Muscle of back (tissue), 13 donors: Measurements from ENCODE around the gene HNRNPF. TPM values are rescaled to one million over a fixed set of nuclear protein-coding genes. Genes with fewer than 3 reads are reported as not detected.
"Not testable (repeated sequence)": the region's sequence is repeated elsewhere in the genome, so short reads cannot be mapped to it uniquely, and the experiment has no call there.

Experiments used
- DNase-seq, 3 donors: peaks; one replicate each; pipeline versions ENCODE4 v3.0.0 to v3.0.0-alpha.2; 2013
- long read RNA-seq, 9 donors: transcript quantifications; one replicate each; lab custom pipeline, GENCODE V29; 2026
- polyA plus RNA-seq, 10 donors: library from polyadenylated mRNA; unstranded; fragments of 120-200 nt; gene quantifications; one replicate each; pipeline ENCODE4 v1.2.1, GENCODE V29; 2013; ENCODE audit not compliant: insufficient read length in 10 of 10

The HNRNPF gene, protein sequence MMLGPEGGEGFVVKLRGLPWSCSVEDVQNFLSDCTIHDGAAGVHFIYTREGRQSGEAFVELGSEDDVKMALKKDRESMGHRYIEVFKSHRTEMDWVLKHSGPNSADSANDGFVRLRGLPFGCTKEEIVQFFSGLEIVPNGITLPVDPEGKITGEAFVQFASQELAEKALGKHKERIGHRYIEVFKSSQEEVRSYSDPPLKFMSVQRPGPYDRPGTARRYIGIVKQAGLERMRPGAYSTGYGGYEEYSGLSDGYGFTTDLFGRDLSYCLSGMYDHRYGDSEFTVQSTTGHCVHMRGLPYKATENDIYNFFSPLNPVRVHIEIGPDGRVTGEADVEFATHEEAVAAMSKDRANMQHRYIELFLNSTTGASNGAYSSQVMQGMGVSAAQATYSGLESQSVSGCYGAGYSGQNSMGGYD
- 100 to 1,000 TPM; 102 to 147 (median 110) TPM for polyA plus RNA-seq
- long read RNA-seq, donor 1, transcript HNRNPF-207 (4 exons, 2,676 nt): major isoform, 7 of 51 reads
- long read RNA-seq, donor 1, transcript HNRNPF-203 (4 exons, 2,617 nt): minor isoform, 5 of 51 reads
- long read RNA-seq, donor 1, partial matches to known transcripts: 0 of 51 reads
- long read RNA-seq, donor 1, other reads (novel, unspliced or antisense): 31 of 51 reads
- long read RNA-seq, donor 2, transcript HNRNPF-203 (4 exons, 2,617 nt): minor isoform, 6 of 49 reads
- long read RNA-seq, donor 2, transcript HNRNPF-204 (3 exons, 2,755 nt): major isoform, 9 of 49 reads
- long read RNA-seq, donor 2, partial matches to known transcripts: 0 of 49 reads
- long read RNA-seq, donor 2, other reads (novel, unspliced or antisense): 26 of 49 reads
- long read RNA-seq, donor 3: 0 reads
- long read RNA-seq, donor 4, transcript HNRNPF-204 (3 exons, 2,755 nt): major isoform, 5 of 43 reads
- long read RNA-seq, donor 4, partial matches to known transcripts: 0 of 43 reads
- long read RNA-seq, donor 4, other reads (novel, unspliced or antisense): 26 of 43 reads
- long read RNA-seq, donor 5, transcript HNRNPF-203 (4 exons, 2,617 nt): minor isoform, 11 of 72 reads
- long read RNA-seq, donor 5, transcript HNRNPF-207 (4 exons, 2,676 nt): minor isoform, 6 of 72 reads
- long read RNA-seq, donor 5, transcript HNRNPF-204 (3 exons, 2,755 nt): major isoform, 13 of 72 reads
- long read RNA-seq, donor 5, partial matches to known transcripts: 0 of 72 reads
- long read RNA-seq, donor 5, other reads (novel, unspliced or antisense): 40 of 72 reads
- long read RNA-seq, donor 6, transcript HNRNPF-204 (3 exons, 2,755 nt): major isoform, 11 of 66 reads
- long read RNA-seq, donor 6, transcript HNRNPF-203 (4 exons, 2,617 nt): minor isoform, 8 of 66 reads
- long read RNA-seq, donor 6, partial matches to known transcripts: 0 of 66 reads
- long read RNA-seq, donor 6, other reads (novel, unspliced or antisense): 40 of 66 reads
- long read RNA-seq, donor 7, transcript HNRNPF-201 (4 exons, 2,186 nt): minor isoform, 5 of 36 reads
- long read RNA-seq, donor 7, transcript HNRNPF-203 (4 exons, 2,617 nt): major isoform, 7 of 36 reads
- long read RNA-seq, donor 7, partial matches to known transcripts: 0 of 36 reads
- long read RNA-seq, donor 7, other reads (novel, unspliced or antisense): 20 of 36 reads
- long read RNA-seq, donor 8, transcript HNRNPF-204 (3 exons, 2,755 nt): major isoform, 7 of 43 reads
- long read RNA-seq, donor 8, transcript HNRNPF-207 (4 exons, 2,676 nt): minor isoform, 6 of 43 reads
- long read RNA-seq, donor 8, partial matches to known transcripts: 24 of 43 reads
- long read RNA-seq, donor 8, other reads (novel, unspliced or antisense): 0 of 43 reads
- long read RNA-seq, donor 9, partial matches to known transcripts: 0 of 11 reads
- long read RNA-seq, donor 9, other reads (novel, unspliced or antisense): 7 of 11 reads

- peak; percentile 97 to 99 (median 97) for DNase-seq
These were observed at the start of gene HNRNPF for GRCh38 chr10:43408710-43409384. Gene HNRNPF, minus strand, starts transcription at chr10:43409186. Its CDS starts 21,302 bp downstream, at chr10:43387884.

GRCh38 chr10:43458227-43458626 is 49.2 kb upstream of the HNRNPF start:
- no peak for DNase-seq

DNA sequence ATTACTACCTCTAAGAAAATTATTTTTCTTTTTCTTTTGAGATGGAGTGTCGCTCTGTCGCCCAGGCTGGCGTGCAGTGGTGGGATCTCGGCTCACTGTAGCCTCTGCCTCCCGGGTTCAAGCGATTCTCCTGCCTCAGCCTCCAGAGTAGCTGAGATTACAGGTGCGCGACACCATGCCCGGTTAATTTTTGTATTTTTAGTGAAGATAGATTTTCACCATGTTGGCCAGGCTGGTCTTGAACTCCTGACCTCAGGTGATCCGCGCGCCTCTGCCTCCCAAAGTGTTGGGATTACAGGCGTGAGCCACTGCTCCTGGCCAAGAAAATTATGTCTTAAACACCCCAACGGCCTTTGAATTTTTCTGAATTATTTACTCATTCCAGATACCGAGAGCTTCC is 47.6 kb upstream of the HNRNPF start:
- not testable (repeated sequence) for DNase-seq

DNA sequence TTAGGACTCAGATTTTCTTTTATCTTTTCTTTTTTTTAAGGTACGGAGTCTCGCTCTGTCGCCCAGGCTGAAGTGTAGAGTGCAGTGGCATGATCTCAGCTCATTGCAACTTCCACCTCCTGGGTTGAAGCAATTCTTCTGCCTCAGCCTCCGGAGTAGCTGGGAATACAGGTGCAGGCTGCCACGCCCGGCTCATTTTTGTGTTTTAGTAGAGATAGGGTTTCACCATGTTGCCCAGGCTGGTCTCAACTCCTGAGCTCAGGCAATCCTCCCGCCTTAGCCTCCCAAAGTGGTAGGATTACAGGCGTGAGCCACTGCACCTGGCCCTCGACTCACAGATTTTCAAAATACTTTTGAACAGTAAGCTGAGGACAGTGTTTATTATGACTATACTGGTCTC is 45.0 kb upstream of the HNRNPF start:
- not testable (repeated sequence) for DNase-seq

GRCh38 chr10:43453266-43453831 is 44.4 kb upstream of the HNRNPF start:
- no peak for DNase-seq

GRCh38 chr10:43452356-43452914 is 43.4 kb upstream of the HNRNPF start:
- DNase-seq: no peak

- no peak for DNase-seq
These were observed 39.8 kb upstream of the HNRNPF start for GRCh38 chr10:43448742-43449141.

- not testable (repeated sequence) for DNase-seq
These were observed 37.4 kb upstream of the HNRNPF start for GRCh38 chr10:43446219-43447017.

DNA sequence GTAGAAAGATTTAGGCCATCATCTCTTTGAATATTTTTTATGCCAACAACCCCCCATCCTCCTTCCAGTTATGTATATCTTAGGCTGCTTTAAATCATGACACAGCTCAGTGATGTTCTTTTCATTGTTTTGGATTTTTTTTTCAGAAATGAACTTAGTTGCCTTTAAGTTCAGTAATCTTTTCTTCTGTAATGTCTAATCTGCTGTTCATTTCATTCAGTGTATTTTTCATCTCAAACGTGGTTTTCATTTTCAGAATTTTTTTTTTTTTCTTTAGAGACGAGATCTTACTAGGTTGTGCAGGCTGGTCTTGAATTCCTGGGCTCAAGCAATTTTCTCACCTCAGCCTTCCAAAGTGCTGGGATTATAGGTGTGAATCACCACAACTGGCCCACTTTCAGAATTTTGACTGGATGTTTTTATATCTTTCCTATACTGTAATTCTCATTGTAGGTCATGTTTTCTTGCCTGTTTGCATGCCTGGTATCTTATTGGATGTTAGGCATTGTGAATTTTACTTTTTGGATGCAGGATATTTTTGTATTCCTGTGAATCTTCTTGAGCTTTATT is 36.0 kb upstream of the HNRNPF start:
- DNase-seq: no peak

DNA sequence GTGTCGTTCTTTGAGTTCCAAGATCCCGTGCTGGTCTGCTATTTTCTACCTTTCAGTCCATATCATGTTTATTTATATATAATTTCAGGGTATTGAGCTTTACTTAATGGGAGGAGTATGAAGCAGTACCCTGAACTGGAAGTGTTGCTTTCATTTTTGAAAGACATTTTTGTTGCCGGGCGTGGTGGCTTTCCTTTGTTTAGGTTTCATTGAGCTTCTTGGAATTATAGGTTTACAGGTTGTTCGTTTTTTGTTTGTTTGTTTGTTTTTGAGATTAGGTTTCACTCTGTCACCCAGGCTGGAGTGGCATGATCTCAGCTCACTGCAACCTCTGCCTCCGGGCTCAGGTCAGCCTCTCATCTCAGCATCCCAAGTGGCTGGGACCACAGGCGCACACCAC is 35.3 kb upstream of the HNRNPF start:
- no peak for DNase-seq

DNA sequence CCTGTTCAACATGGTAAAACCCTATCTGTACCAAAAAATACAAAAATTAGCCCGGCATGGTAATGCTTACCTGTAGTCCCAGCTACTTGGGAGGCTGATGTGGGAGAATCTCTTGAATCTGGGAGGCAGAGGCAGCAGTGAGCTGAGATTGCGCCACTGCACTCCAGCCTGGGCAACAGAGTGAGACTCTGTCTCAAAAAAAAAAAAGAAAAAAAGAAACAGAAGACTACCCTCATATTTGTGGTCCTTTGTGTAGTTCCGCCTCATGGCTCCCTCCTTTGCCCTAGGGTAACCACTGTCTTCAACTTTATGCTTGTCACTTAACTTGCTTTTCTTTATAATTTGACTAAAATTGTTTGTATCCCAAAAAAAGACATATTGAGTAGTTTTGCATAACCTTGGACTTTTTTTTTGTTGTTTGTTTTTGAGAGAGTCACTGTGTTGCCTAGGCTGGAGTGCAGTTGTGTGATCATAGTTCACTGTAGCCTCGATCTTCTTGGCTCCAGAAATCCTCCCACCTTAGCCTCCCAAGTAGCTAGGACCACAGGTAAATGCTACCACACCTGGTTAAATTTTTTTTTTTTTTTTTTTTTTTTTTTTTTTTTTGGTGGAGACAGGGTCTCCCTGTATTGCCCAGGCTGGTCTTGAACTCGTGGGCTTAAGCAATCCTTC is 31.6 kb upstream of the HNRNPF start:
- no peak for DNase-seq

DNA sequence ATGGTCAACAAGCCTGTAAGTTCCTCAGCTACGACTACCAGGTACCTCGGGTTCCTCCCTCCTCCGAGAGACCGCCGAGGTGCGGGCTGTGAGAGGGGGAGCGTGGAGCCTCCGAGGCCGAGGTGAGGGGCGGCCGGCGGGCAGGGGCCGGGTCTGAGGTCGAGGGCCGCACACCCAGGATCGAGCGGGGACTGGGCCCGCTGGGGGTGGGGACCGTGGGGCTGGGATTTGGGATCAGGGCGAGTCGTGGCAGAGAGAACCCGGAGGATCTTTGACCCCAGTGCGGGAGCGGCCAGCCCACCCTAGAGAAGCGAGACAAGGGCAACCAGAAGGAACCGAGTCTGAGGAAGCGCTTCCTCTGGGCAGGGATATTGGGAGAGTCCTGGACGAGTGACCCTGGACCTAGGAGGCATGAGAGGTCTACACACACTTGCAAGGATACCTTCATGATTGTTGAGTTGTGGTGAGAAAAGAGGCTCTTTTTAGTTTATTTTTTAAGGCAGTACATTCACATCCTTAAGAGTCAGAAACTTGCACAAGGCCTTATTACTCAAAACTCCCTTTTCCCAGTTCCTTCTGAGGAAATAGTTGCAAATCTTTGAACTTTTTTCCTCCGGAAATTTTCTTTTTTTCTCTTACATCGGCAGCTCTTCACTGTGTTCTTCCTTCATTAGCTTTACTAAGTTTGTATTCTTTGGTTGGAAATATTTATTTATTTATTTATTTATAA is 28.3 kb upstream of the HNRNPF start:
- DNase-seq: peak in 2 of 3 donors; percentile 26 to 30

GRCh38 chr10:43436291-43437140 is 27.5 kb upstream of the HNRNPF start, which contains the start of gene ZNF487:
Gene ZNF487, plus strand, starts transcription at chr10:43437111. Its CDS starts 38,703 bp downstream, at chr10:43475814.
- peak; percentile 88 to 99 (median 93) for DNase-seq

DNA sequence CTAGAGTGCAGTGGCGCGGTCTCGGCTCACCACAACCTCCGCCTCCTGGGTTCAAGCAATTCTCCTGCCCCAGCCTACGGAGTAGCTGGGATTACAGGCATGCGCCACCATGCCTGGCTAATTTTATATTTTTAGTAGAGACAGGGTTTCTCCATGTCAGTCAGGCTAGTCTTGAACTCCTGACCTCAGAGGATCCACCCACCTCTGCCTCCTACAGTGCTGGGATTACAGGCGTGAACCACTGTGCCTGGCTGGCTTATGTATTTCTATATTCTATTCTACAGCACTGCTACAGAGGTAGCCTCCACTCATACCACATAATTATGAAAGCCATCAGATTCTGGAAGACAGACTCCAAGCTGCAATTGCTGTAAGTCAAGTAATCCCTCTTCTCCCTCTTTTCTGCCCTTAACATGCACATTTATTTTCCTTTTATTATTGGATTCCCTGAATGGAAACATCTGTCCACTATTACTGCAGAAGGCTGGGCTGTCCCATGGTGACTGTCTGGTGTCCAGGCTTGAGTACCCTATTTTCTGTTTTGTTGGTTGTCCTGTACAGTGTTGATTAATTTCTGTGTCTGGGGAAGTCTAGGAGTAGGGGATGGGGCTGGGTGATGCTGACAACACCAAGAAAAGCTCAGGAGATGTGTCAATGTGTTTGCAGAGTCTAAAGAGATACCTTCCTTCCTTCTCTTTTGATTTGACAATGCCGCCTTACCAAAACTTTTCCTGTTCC is 22.1 kb upstream of the HNRNPF start:
- DNase-seq: no peak
